H1 (cell line): ENCODE measurements around the gene IL1RAPL1. TPM values are rescaled to one million over a fixed set of nuclear protein-coding genes. Genes with fewer than 3 reads are reported as not detected.

ENCODE experiments used
- CTCF ChIA-PET: fragments of 300-600 bp; sonication (Branson Sonifier 250); formaldehyde crosslinking; loops from one replicate; lab custom pipeline; 2021; ENCODE audit not compliant: partially characterized antibody; lab: Charles Lee
- POLR2A ChIA-PET: fragments of 300-600 bp; sonication (Branson Sonifier 250); formaldehyde crosslinking; loops from one replicate; lab custom pipeline; 2021; ENCODE audit warnings: inconsistent platforms; ENCODE audit not compliant: partially characterized antibody; lab: Charles Lee
- DNase-seq, 2 experiments: peaks; one replicate each; pipeline versions ENCODE4 v3.0.0 to v3.0.0-alpha.2; 2010 to 2022; ENCODE audit warnings: low spot score in 2 of 2, low read depth in 1 of 2, mixed read lengths in 1 of 2
- FAIRE-seq: peaks from 2 replicates; lab custom pipeline; 2011; peaks lifted over from hg19 to GRCh38; lab: Jason Lieb, UNC
- H2AFZ ChIP-seq: 2 replicates; pipeline ENCODE4 v1.8.1; 2012; ENCODE audit warnings: low read length, inconsistent platforms
- H2AK5ac ChIP-seq: 2 replicates; pipeline ENCODE4 v1.6.1; 2013; ENCODE audit warnings: low read depth, low read length
- H2BK120ac ChIP-seq: replicated peaks from 2 replicates; pipeline ENCODE3; 2013; ENCODE audit warnings: low read depth, low read length, inconsistent platforms
- H2BK12ac ChIP-seq: 2 replicates; pipeline ENCODE4 v1.6.1; 2013; ENCODE audit warnings: low read depth, low read length
- H2BK15ac ChIP-seq: 2 replicates; pipeline ENCODE4 v1.6.1; 2013; ENCODE audit warnings: low read length
- H2BK20ac ChIP-seq: 2 replicates; pipeline ENCODE4 v1.6.1; 2013; ENCODE audit warnings: low read length
- H2BK5ac ChIP-seq: 2 replicates; pipeline ENCODE4 v1.6.1; 2013; ENCODE audit warnings: low read depth, low read length
- H3K14ac ChIP-seq: 2 replicates; pipeline ENCODE4 v1.6.1; 2013; ENCODE audit warnings: inconsistent platforms; ENCODE audit not compliant: insufficient read length
- H3K18ac ChIP-seq: 2 replicates; pipeline ENCODE4 v1.6.1; 2013; ENCODE audit warnings: low read length; ENCODE audit errors: extremely low read depth
- H3K23ac ChIP-seq: 2 replicates; pipeline ENCODE4 v1.6.1; 2013; ENCODE audit warnings: inconsistent platforms; ENCODE audit not compliant: insufficient read length
- H3K23me2 ChIP-seq: 2 replicates; pipeline ENCODE4 v1.6.1; 2013; ENCODE audit warnings: low read depth, low read length
- H3K27ac ChIP-seq: 2 replicates; pipeline ENCODE4 v1.6.1; 2011; ENCODE audit warnings: low read depth, low read length, inconsistent platforms
- H3K27me3 ChIP-seq, 4 experiments: replicated peaks in 1 of 4; 1 replicate in 1 of 4; 2 replicates in 3 of 4; pipeline versions ENCODE4 v1.6.1 to v1.8.1; 2011 to 2013; ENCODE audit warnings: low read length in 3 of 4, mild to moderate bottlenecking in 3 of 4, inconsistent platforms in 2 of 4, mixed read lengths in 2 of 4, moderate library complexity in 1 of 4; ENCODE audit not compliant: control insufficient read depth in 3 of 4, insufficient read depth in 3 of 4; ENCODE audit errors: extremely low read depth in 1 of 4
- H3K36me3 ChIP-seq, 4 experiments: 2 replicates each; pipeline versions ENCODE4 v1.6.1 to v1.8.1; 2011 to 2013; ENCODE audit warnings: mild to moderate bottlenecking in 4 of 4, low read length in 3 of 4, moderate library complexity in 2 of 4, control low read depth in 1 of 4, inconsistent platforms in 1 of 4; ENCODE audit not compliant: insufficient read depth in 4 of 4, control insufficient read depth in 2 of 4
- H3K4ac ChIP-seq: replicated peaks from 2 replicates; pipeline ENCODE3; 2013; ENCODE audit warnings: low read length, low read depth, mixed read lengths, inconsistent platforms; ENCODE audit not compliant: insufficient read length
- H3K4me1 ChIP-seq, 4 experiments: replicated peaks in 1 of 4; 1 replicate in 1 of 4; 2 replicates in 3 of 4; pipeline versions ENCODE4 v1.6.1 to v1.8.1; 2011 to 2013; ENCODE audit warnings: low read length in 3 of 4, inconsistent platforms in 2 of 4, mixed read lengths in 1 of 4; ENCODE audit not compliant: insufficient read depth in 4 of 4, control insufficient read depth in 3 of 4
- H3K4me2 ChIP-seq, 2 experiments: 2 replicates each; pipeline versions ENCODE4 v1.6.1 to v1.8.1; 2011 to 2013; ENCODE audit warnings: low read depth in 2 of 2, low read length in 2 of 2, control low read depth in 1 of 2, inconsistent platforms in 1 of 2, mild to moderate bottlenecking in 1 of 2; ENCODE audit not compliant: insufficient read depth in 1 of 2
- H3K4me3 ChIP-seq, 4 experiments: fragments of 200-600, 300-600 bp in 1 of 4; sonication (generic), shearing (Covaris generic), sonication (Bioruptor Twin) in 1 of 4; 2 replicates each; pipeline versions ENCODE4 v1.5.1 to v1.8.1; 2011 to 2016; ENCODE audit warnings: low read length in 4 of 4, low read depth in 3 of 4, control low read depth in 2 of 4, inconsistent platforms in 2 of 4, mild to moderate bottlenecking in 2 of 4, mixed read lengths in 1 of 4, moderate library complexity in 1 of 4; ENCODE audit not compliant: insufficient read depth in 2 of 4; ENCODE audit errors: extremely low read depth in 1 of 4
- H3K56ac ChIP-seq: replicated peaks from 2 replicates; pipeline ENCODE3; 2013; ENCODE audit warnings: low read depth, mild to moderate bottlenecking, mixed read lengths, low read length, inconsistent platforms; ENCODE audit not compliant: insufficient read length
- H3K79me1 ChIP-seq: 2 replicates; pipeline ENCODE4 v1.6.1; 2013; ENCODE audit warnings: low read depth, low read length, control low read depth
- H3K79me2 ChIP-seq, 2 experiments: 2 replicates each; pipeline versions ENCODE4 v1.6.1 to v1.8.1; 2012 to 2013; ENCODE audit warnings: low read length in 2 of 2, mild to moderate bottlenecking in 2 of 2, inconsistent platforms in 1 of 2; ENCODE audit not compliant: insufficient read depth in 2 of 2, control insufficient read depth in 1 of 2
- H3K9ac ChIP-seq, 4 experiments: replicated peaks in 1 of 4; 1 replicate in 1 of 4; 2 replicates in 3 of 4; pipeline versions ENCODE4 v1.6.1 to v1.8.1; 2011 to 2013; ENCODE audit warnings: low read depth in 3 of 4, low read length in 3 of 4, control low read depth in 2 of 4, mild to moderate bottlenecking in 2 of 4, moderate library complexity in 2 of 4, inconsistent platforms in 1 of 4; ENCODE audit errors: extremely low read depth in 1 of 4
- H3K9me3 ChIP-seq, 2 experiments: 2 replicates each; pipeline versions ENCODE4 v1.6.1 to v1.8.1; 2012 to 2013; ENCODE audit warnings: mild to moderate bottlenecking in 2 of 2, moderate library complexity in 2 of 2, control low read depth in 1 of 2, inconsistent platforms in 1 of 2, low read depth in 1 of 2, low read length in 1 of 2, mixed read lengths in 1 of 2; ENCODE audit not compliant: insufficient read depth in 2 of 2
- H4K20me1 ChIP-seq, 2 experiments: replicated peaks in 1 of 2; 2 replicates each; pipeline versions ENCODE3 to v1.8.1; 2011 to 2013; ENCODE audit warnings: inconsistent platforms in 2 of 2, low read length in 2 of 2, mild to moderate bottlenecking in 1 of 2; ENCODE audit not compliant: insufficient read depth in 2 of 2, control insufficient read depth in 1 of 2
- H4K5ac ChIP-seq: 2 replicates; pipeline ENCODE4 v1.6.1; 2013; ENCODE audit warnings: low read length, low read depth, mixed read lengths, inconsistent platforms; ENCODE audit not compliant: insufficient read length
- H4K8ac ChIP-seq: 2 replicates; pipeline ENCODE4 v1.8.0; 2013; ENCODE audit warnings: mild to moderate bottlenecking, moderate library complexity, low read length, inconsistent platforms; ENCODE audit not compliant: insufficient read depth; ENCODE audit errors: extremely low read depth
- H4K91ac ChIP-seq: replicated peaks from 2 replicates; pipeline ENCODE3; 2013; ENCODE audit warnings: low read length, mixed read lengths, inconsistent platforms; ENCODE audit not compliant: insufficient read length
- CBX5 ChIP-seq: fragments of 300-800, 300-1000 bp; sonication (generic); IDR thresholded peaks from 2 replicates; pipeline ENCODE4 v1.7.1; 2016; ENCODE audit warnings: antibody characterized with exemption, low read length, low read depth
- CREB1 ChIP-seq: IDR thresholded peaks from 2 replicates; pipeline ENCODE4 v1.6.1; 2012; ENCODE audit warnings: inconsistent platforms
- EP300 ChIP-seq, 2 experiments: IDR thresholded peaks; 1 replicate in 1 of 2; 2 replicates in 1 of 2; pipeline ENCODE4 v1.6.1; 2011 to 2012; ENCODE audit warnings: low read depth in 2 of 2, low read length in 2 of 2, mild to moderate bottlenecking in 2 of 2, borderline replicate concordance in 1 of 2, inconsistent platforms in 1 of 2, moderate library complexity in 1 of 2
- GABPA ChIP-seq: IDR thresholded peaks from 2 replicates; pipeline ENCODE4 v1.6.1; 2011; ENCODE audit warnings: mild to moderate bottlenecking, low read length, moderate library complexity, borderline replicate concordance; ENCODE audit not compliant: insufficient read depth
- HDAC2 ChIP-seq, 2 experiments: fragments of 300-600 bp in 1 of 2; sonication (generic) in 1 of 2; IDR thresholded peaks; 2 replicates each; pipeline ENCODE4 v1.6.1; 2011 to 2012; ENCODE audit warnings: low read depth in 2 of 2, low read length in 2 of 2, mild to moderate bottlenecking in 2 of 2, moderate library complexity in 2 of 2, borderline replicate concordance in 1 of 2, inconsistent platforms in 1 of 2
- JUN ChIP-seq: IDR thresholded peaks from 2 replicates; pipeline ENCODE4 v1.6.1; 2011; ENCODE audit warnings: low read depth, mild to moderate bottlenecking, improper control_type of control experiment, low read length
- MAX ChIP-seq: IDR thresholded peaks from 2 replicates; pipeline ENCODE4 v1.6.1; 2012; ENCODE audit warnings: inconsistent platforms
- POLR2AphosphoS5 ChIP-seq: IDR thresholded peaks from 2 replicates; pipeline ENCODE4 v1.6.1; 2011; ENCODE audit warnings: low read depth, low read length
- RAD21 ChIP-seq, 2 experiments: IDR thresholded peaks in 1 of 2; conservative IDR thresholded peaks in 1 of 2; 2 replicates each; pipeline ENCODE4 v1.6.1; 2011; ENCODE audit warnings: low read depth in 2 of 2, low read length in 2 of 2, improper control_type of control experiment in 1 of 2, inconsistent platforms in 1 of 2, mild to moderate bottlenecking in 1 of 2, moderate library complexity in 1 of 2
- SIN3A ChIP-seq, 2 experiments: IDR thresholded peaks in 1 of 2; conservative IDR thresholded peaks in 1 of 2; 2 replicates each; pipeline ENCODE4 v1.6.1; 2011 to 2012; ENCODE audit warnings: low read length in 2 of 2, improper control_type of control experiment in 1 of 2, low read depth in 1 of 2, mild to moderate bottlenecking in 1 of 2
- SP2 ChIP-seq: IDR thresholded peaks from 2 replicates; pipeline ENCODE4 v1.6.1; 2012; ENCODE audit warnings: mild to moderate bottlenecking, low read length, inconsistent platforms
- ZNF274 ChIP-seq: IDR thresholded peaks from 2 replicates; pipeline ENCODE4 v1.7.0; 2012; ENCODE audit warnings: low read length, borderline replicate concordance; ENCODE audit errors: extremely low read depth
- WGBS, 2 experiments: shearing (Covaris generic) in 1 of 2; methylation state at CpG; one replicate each; pipeline versions ENCODE4 v1.1.6 to v1.1.7; 2013 to 2015; ENCODE audit warnings: low lambda C conversion rate in 2 of 2, mixed read lengths in 2 of 2, inconsistent platforms in 1 of 2, low coverage in 1 of 2, missing lambda C conversion rate in 1 of 2; ENCODE audit not compliant: insufficient replicate concordance in 2 of 2, insufficient coverage in 1 of 2, insufficient read length in 1 of 2; ENCODE audit errors: extremely low coverage in 1 of 2, missing lambda C conversion rate in 1 of 2; 5-methylcytosine and 5-hydroxymethylcytosine counted together
- polyA plus RNA-seq, 7 experiments: library from polyadenylated mRNA; depleted of rRNA in 3 of 7; stranded (reverse) in 5 of 7; unstranded in 2 of 7; fragments of >200 nt in 5 of 7; fragments of 200-250 nt in 2 of 7; gene quantifications; 1 replicate in 5 of 7; 2 replicates in 1 of 7; 4 replicates in 1 of 7; pipeline versions ENCODE4 v1.2.1 to v1.2.3, GENCODE V29; 2011 to 2013; ENCODE audit warnings: missing spikeins in 2 of 7, mixed read lengths in 2 of 7
- total RNA-seq: library from RNA; stranded (reverse); fragmentation: NEBNext Ultra II Directional; extraction: Animal tissue kit (Norgen Biotek cat#: 25700); gene quantifications from 2 replicates; pipeline ENCODE4 v1.2.1, GENCODE V29; 2021

Gene IL1RAPL1
- total and polyA plus RNA-seq, 2 of the 8 experiments (the other 6 are each of a cell fraction or from before 2014, with no cell fraction given): 0.11 to 0.35 TPM

DNA sequence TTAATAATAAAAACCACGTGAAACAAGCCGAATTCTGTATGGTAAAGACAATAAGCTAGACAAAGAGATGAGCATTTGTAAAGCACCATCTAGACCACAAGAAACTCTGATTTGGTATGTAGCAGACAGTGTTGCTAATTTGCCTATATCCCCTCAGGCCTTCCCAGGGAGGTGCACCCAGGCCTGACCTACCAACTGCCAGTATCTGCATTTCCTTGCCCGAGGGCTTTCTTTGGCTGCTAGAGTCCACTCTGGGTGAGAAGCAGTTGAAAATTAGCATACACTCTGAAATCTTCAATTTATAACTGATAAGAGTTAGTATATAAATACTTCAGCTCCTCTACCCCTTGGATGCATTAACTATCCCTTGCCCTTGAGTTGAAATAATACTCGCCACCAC is 37.4 kb upstream of the IL1RAPL1 start:
- Histone ChIP-seq H3K27me3 (no peaks in the 10 kb centered on the region), H3K23ac (no peak overlapping the region), H3K79me1 (no peaks in the 10 kb centered on the region), H4K5ac (no peak overlapping the region), H2BK15ac (no peak overlapping the region), H3K4me3 (no peak overlapping the region), H3K18ac (no peak overlapping the region), H3K4me2 (no peak overlapping the region), H3K4ac (no peak overlapping the region), H3K9ac (no peak overlapping the region), H3K4me1 (no peaks in the 10 kb centered on the region), H4K91ac (no peak overlapping the region), H3K56ac (no peak overlapping the region), H3K14ac (no peak overlapping the region), H3K9me3 (no peaks in the 10 kb centered on the region), H2AK5ac (no peak overlapping the region), H3K23me2 (no peaks in the 10 kb centered on the region), H2BK5ac (no peak overlapping the region), H2AFZ (no peak overlapping the region), H4K8ac (no peak overlapping the region), H2BK12ac (no peak overlapping the region), H3K36me3 (no peaks in the 10 kb centered on the region), H2BK120ac (no peak overlapping the region), H3K27ac (no peak overlapping the region), H2BK20ac (no peak overlapping the region), H4K20me1 (no peaks in the 10 kb centered on the region), H3K79me2 (no peaks in the 10 kb centered on the region)
- no peak for DNase-seq
- WGBS, 2 experiments: 85% methylated on average over 4 of the region's 4 CpGs; no CpG with 5 or more reads in 1 of the 2 experiments
- FAIRE-seq: no peak
- ChIA-PET POLR2A (no interaction called here), CTCF (interaction anchor here (0.6 kb wide), 1 partner anchor 81 kb away, joined by 3 read pairs; no protein-coding TSS in a partner anchor)
- no peak for TF ChIP-seq CREB1
- no peak for TF ChIP-seq SIN3A (conservative IDR thresholded peaks at IDR 0.05 in 1 of 2, IDR thresholded peaks at IDR 0.05 in 1 of 2; ENCODE audit: low read depth in 1 of 2, low read length in 2 of 2)
- no peak for TF ChIP-seq CBX5
- TF ChIP-seq SP2: no peak
- no peak for TF ChIP-seq RAD21 (IDR thresholded peaks at IDR 0.05 in 1 of 2, conservative IDR thresholded peaks at IDR 0.05 in 1 of 2; ENCODE audit: low read depth in 2 of 2, low read length in 2 of 2)
- TF ChIP-seq POLR2AphosphoS5: no peak
- no peak for TF ChIP-seq ZNF274
- TF ChIP-seq HDAC2 (IDR thresholded peaks at IDR 0.05; ENCODE audit: borderline replicate concordance in 1 of 2, low read depth in 2 of 2, low read length in 2 of 2): no peak
- TF ChIP-seq MAX: no peak
- no peak for TF ChIP-seq GABPA
- TF ChIP-seq JUN: no peak
- no peak for TF ChIP-seq EP300 (IDR thresholded peaks at IDR 0.05; ENCODE audit: borderline replicate concordance in 1 of 2, low read depth in 2 of 2, low read length in 2 of 2)
